HEK293 (cell line): ENCODE measurements around the gene NXN.
"Not testable (repeated sequence)": the region's sequence is repeated elsewhere in the genome, so short reads cannot be mapped to it uniquely, and the experiment has no call there.

Experiments
- CTCF ChIA-PET: fragments of 350-600 bp; formaldehyde crosslinking; extraction: SDS; loops from one replicate; lab custom pipeline; 2021; ENCODE audit warnings: antibody characterized with exemption; lab: Yijun Ruan, JAX
- POLR2A ChIA-PET: fragments of 300-600 bp; formaldehyde crosslinking; extraction: SDS; loops from one replicate; lab custom pipeline; 2020; ENCODE audit warnings: antibody characterized with exemption, inconsistent platforms; lab: Yijun Ruan, JAX
- H3K27ac ChIP-seq: fragments of 200-500 bp; sonication (Bioruptor generic); 2 replicates; pipeline ENCODE4 v1.5.1; 2014; ENCODE audit warnings: low read depth, low read length, control low read depth, inconsistent platforms; ENCODE audit errors: extremely low read depth
- H3K36me3 ChIP-seq, 2 experiments: fragments of 200-500 bp in 1 of 2; sonication (Bioruptor generic) in 1 of 2; 1 replicate in 1 of 2; 2 replicates in 1 of 2; pipeline ENCODE4 v1.5.1; 2014 to 2017; ENCODE audit warnings: inconsistent platforms in 2 of 2, low read length in 2 of 2; ENCODE audit not compliant: control insufficient read depth in 2 of 2, insufficient read depth in 1 of 2
- H3K4me1 ChIP-seq: fragments of 200-500 bp; sonication (Bioruptor generic); 2 replicates; pipeline ENCODE4 v1.5.1; 2014; ENCODE audit warnings: mild to moderate bottlenecking, low read length, inconsistent platforms; ENCODE audit not compliant: control insufficient read depth, insufficient read depth
- H3K4me3 ChIP-seq: 2 replicates; pipeline ENCODE4 v1.5.1; 2011; ENCODE audit warnings: low read depth, mild to moderate bottlenecking, control low read depth, low read length, moderate library complexity
- H3K9me3 ChIP-seq: fragments of 200-500 bp; sonication (Bioruptor generic); 2 replicates; pipeline ENCODE4 v1.5.1; 2014; ENCODE audit warnings: low read depth, low read length, inconsistent platforms; ENCODE audit not compliant: control insufficient read depth, insufficient read depth
- BCL11A ChIP-seq: fragments of 450-650 bp; formaldehyde crosslinking; IDR thresholded peaks from 2 replicates; pipeline ENCODE4 v1.5.1; 2016; ENCODE audit warnings: low read depth, missing biosample characterization, missing genetic modification characterization
- ELK4 ChIP-seq: IDR thresholded peaks from 2 replicates; pipeline ENCODE4 v1.6.1; 2011; ENCODE audit warnings: mild to moderate bottlenecking, low read depth, low read length, borderline replicate concordance
- HOXA7 ChIP-seq: sonication (generic); formaldehyde crosslinking; IDR thresholded peaks from 2 replicates; pipeline ENCODE4 v1.8.1; 2022; ENCODE audit warnings: missing genetic modification reagents, borderline replicate concordance
- KLF8 ChIP-seq: fragments of 450-650 bp; formaldehyde crosslinking; IDR thresholded peaks from 2 replicates; pipeline ENCODE4 v1.5.1; 2016; ENCODE audit warnings: missing biosample characterization, missing genetic modification characterization
- PRDM4 ChIP-seq: fragments of 450-650 bp; formaldehyde crosslinking; IDR thresholded peaks from 2 replicates; pipeline ENCODE4 v1.5.1; 2017; ENCODE audit warnings: missing biosample characterization, missing genetic modification characterization
- ZBTB1 ChIP-seq: fragments of 450-650 bp; formaldehyde crosslinking; IDR thresholded peaks from 2 replicates; pipeline ENCODE4 v1.5.1; 2016; ENCODE audit warnings: missing biosample characterization, missing genetic modification characterization
- ZBTB21 ChIP-seq: fragments of 450-650 bp; formaldehyde crosslinking; IDR thresholded peaks from 2 replicates; pipeline ENCODE4 v1.5.1; 2017; ENCODE audit warnings: missing biosample characterization, missing genetic modification characterization
- ZBTB8A ChIP-seq: fragments of 450-650 bp; formaldehyde crosslinking; IDR thresholded peaks from 2 replicates; pipeline ENCODE4 v1.5.1; 2016; ENCODE audit warnings: missing biosample characterization, missing genetic modification characterization
- ZFP41 ChIP-seq: fragments of 450-650 bp; formaldehyde crosslinking; IDR thresholded peaks from 2 replicates; pipeline ENCODE4 v1.5.1; 2016; ENCODE audit warnings: missing biosample characterization, missing genetic modification characterization, borderline replicate concordance
- ZIC2 ChIP-seq: fragments of 450-650 bp; formaldehyde crosslinking; IDR thresholded peaks from 2 replicates; pipeline ENCODE4 v1.5.1; 2016; ENCODE audit warnings: missing biosample characterization, missing genetic modification characterization
- ZNF10 ChIP-seq: fragments of 450-650 bp; formaldehyde crosslinking; IDR thresholded peaks from 2 replicates; pipeline ENCODE4 v1.5.1; 2017; ENCODE audit warnings: missing biosample characterization, missing genetic modification characterization
- ZNF214 ChIP-seq: fragments of 450-650 bp; formaldehyde crosslinking; IDR thresholded peaks from 2 replicates; pipeline ENCODE4 v1.5.1; 2017; ENCODE audit warnings: missing biosample characterization, mild to moderate bottlenecking, missing genetic modification characterization, borderline replicate concordance
- ZNF366 ChIP-seq: fragments of 450-650 bp; formaldehyde crosslinking; conservative IDR thresholded peaks from 2 replicates; pipeline ENCODE4 v1.5.1; 2016; ENCODE audit warnings: missing biosample characterization, missing genetic modification characterization
- ZNF404 ChIP-seq: fragments of 450-650 bp; formaldehyde crosslinking; IDR thresholded peaks from 2 replicates; pipeline ENCODE4 v1.5.1; 2017; ENCODE audit warnings: missing biosample characterization, missing genetic modification characterization
- ZNF548 ChIP-seq: fragments of 450-650 bp; formaldehyde crosslinking; IDR thresholded peaks from 2 replicates; pipeline ENCODE4 v1.5.1; 2016; ENCODE audit warnings: missing biosample characterization, missing genetic modification characterization
- ZNF558 ChIP-seq: fragments of 450-650 bp; formaldehyde crosslinking; IDR thresholded peaks from 2 replicates; pipeline ENCODE4 v1.5.1; 2016; ENCODE audit warnings: missing biosample characterization, missing genetic modification characterization
- ZNF571 ChIP-seq: fragments of 450-650 bp; formaldehyde crosslinking; IDR thresholded peaks from 2 replicates; pipeline ENCODE4 v1.5.0; 2017; ENCODE audit warnings: missing biosample characterization, missing genetic modification characterization
- ZNF585B ChIP-seq: fragments of 450-650 bp; formaldehyde crosslinking; IDR thresholded peaks from 2 replicates; pipeline ENCODE4 v1.5.1; 2016; ENCODE audit warnings: missing biosample characterization, missing genetic modification characterization
- ZNF624 ChIP-seq: fragments of 450-650 bp; formaldehyde crosslinking; IDR thresholded peaks from 2 replicates; pipeline ENCODE4 v1.5.1; 2017; ENCODE audit warnings: missing biosample characterization, missing genetic modification characterization
- ZNF701 ChIP-seq: fragments of 450-650 bp; formaldehyde crosslinking; IDR thresholded peaks from 2 replicates; pipeline ENCODE4 v1.5.1; 2016; ENCODE audit warnings: missing biosample characterization, missing genetic modification characterization
- ZNF747 ChIP-seq: fragments of 450-650 bp; formaldehyde crosslinking; IDR thresholded peaks from 2 replicates; pipeline ENCODE4 v1.5.1; 2016; ENCODE audit warnings: missing biosample characterization, missing genetic modification characterization
- ZSCAN23 ChIP-seq: fragments of 450-650 bp; formaldehyde crosslinking; IDR thresholded peaks from 2 replicates; pipeline ENCODE4 v1.5.1; 2016; ENCODE audit warnings: missing biosample characterization, missing genetic modification characterization
- TF ChIP-seq, protein P1 (sequence below): fragments of 450-650 bp; formaldehyde crosslinking; IDR thresholded peaks from 2 replicates; pipeline ENCODE4 v1.5.1; 2017; ENCODE audit warnings: missing biosample characterization, missing genetic modification characterization
- TF ChIP-seq, protein P2 (sequence below): fragments of 450-650 bp; formaldehyde crosslinking; IDR thresholded peaks from 2 replicates; pipeline ENCODE4 v1.5.1; 2016; ENCODE audit warnings: missing biosample characterization, missing genetic modification characterization, borderline replicate concordance

Gene NXN

GRCh38 chr17:995324-995723 lies 15.7 kb upstream of the NXN start:
- POLR2A ChIA-PET, H3K27ac ChIP-seq, H3K9me3 ChIP-seq, H3K4me3 ChIP-seq: not testable (repeated sequence)
- Histone ChIP-seq H3K4me1 (peaks cover 10% of the 10 kb centered on the region), H3K36me3 (peaks cover 10 to 20% of the 10 kb centered on the region in 2 experiments)
- 0 out of 2 replicates have a peak, but pooled peaks have one; percentile 0 for TF ChIP-seq ZNF585B (tag by site-specific recombination)
- CTCF ChIA-PET, result interaction anchor here (0.6 to 3.3 kb wide), 9 partner anchors 15 to 687 kb away, joined by 3 to 24 read pairs (median 9); partner anchors contain the start of gene NXN

GRCh38 chr17:992933-993332 lies 13.4 kb upstream of the NXN start:
- no peaks in the 10 kb centered on the region for H3K9me3 ChIP-seq
- no peaks in the 10 kb centered on the region for H3K36me3 ChIP-seq
- ChIA-PET POLR2A (interaction anchor here (1.2 kb wide), 1 partner anchor 211 kb away, joined by 3 read pairs; the partner anchor contains the start of genes GLOD4 and MRM3), CTCF (interaction anchor here (2.2 kb wide), 1 partner anchor 12 kb away, joined by 8 read pairs; no protein-coding TSS in a partner anchor)
- H3K4me1 ChIP-seq, result peaks cover 3% of the 10 kb centered on the region
- TF ChIP-seq ZNF558 (tag by site-specific recombination), result no peak
- no peak for TF ChIP-seq ZBTB8A
- TF ChIP-seq KLF8 (tag by site-specific recombination), result no peak
- TF ChIP-seq ZNF571, result no peak
- TF ChIP-seq ZNF701, result no peak
- peak; percentile 52 for TF ChIP-seq ZIC2 (tag by site-specific recombination)
- no peak for TF ChIP-seq ZNF10 (tag by site-specific recombination)
- no peak for TF ChIP-seq ZNF404 (tag by site-specific recombination)
- no peak for TF ChIP-seq ZNF548 (tag by site-specific recombination)
- H3K4me3 ChIP-seq, result no peak overlapping the region
- no peak overlapping the region for H3K27ac ChIP-seq

DNA sequence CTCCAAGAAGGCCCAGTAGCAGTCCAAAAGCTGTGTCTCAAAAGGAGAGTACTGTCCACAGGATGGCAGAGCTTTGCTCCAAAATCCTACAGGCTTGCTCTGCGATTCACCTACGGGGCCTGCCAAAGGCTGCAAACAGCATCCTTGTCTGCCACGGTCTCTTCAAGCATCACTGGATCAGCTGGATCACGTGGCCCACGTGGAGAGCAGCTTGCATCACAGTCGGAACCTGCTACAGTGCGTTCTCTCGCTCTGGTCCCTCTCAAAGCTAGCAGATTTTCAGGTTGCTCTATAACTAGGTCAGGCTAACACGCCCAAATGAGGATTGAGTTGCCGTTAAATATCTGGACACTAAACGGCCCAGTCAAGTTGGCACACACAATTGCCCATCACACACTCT lies 9.0 kb upstream of the NXN start:
- H3K27ac ChIP-seq, result no peak overlapping the region
- TF ChIP-seq BCL11A (tag by site-specific recombination) (no peak), ZSCAN23 (tag by site-specific recombination) (no peak), ZNF624 (no peak), ZNF747 (tag by site-specific recombination) (no peak), ZBTB8A (no peak), PRDM4 (tag by site-specific recombination) (no peak), ZNF366 (tag by site-specific recombination) (no peak)
- no peaks in the 10 kb centered on the region for H3K36me3 ChIP-seq
- ChIA-PET CTCF (interaction anchor here (0.5 kb wide), 1 partner anchor 468 kb away, joined by 3 read pairs; no protein-coding TSS in a partner anchor), POLR2A (no interaction called here)
- no peak overlapping the region for H3K4me3 ChIP-seq
- H3K9me3 ChIP-seq, result no peaks in the 10 kb centered on the region
- H3K4me1 ChIP-seq, result no peaks in the 10 kb centered on the region

DNA sequence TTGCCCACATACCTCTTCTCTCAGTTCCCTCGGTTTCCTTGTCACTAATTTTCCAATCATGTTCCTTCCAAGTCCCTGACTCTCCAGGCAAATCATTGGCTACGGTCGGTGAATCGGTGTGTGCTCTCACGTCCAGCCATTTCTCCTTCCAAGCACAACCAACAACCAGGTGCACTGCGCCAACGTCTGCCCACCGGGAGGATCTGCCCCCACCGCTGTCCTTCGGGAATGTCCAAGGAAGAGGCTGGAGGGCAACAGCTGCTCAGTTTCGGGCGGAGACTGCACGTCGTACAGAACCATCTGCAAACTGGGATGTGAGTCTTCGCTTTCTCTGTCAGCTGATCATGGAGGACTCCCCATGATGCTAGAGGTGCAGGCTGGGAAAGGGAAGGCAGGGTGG lies 8.4 kb upstream of the NXN start:
- no peaks in the 10 kb centered on the region for H3K9me3 ChIP-seq
- H3K4me1 ChIP-seq, result no peaks in the 10 kb centered on the region
- no peak overlapping the region for H3K4me3 ChIP-seq
- no peaks in the 10 kb centered on the region for H3K36me3 ChIP-seq
- no peak overlapping the region for H3K27ac ChIP-seq
- ChIA-PET POLR2A (no interaction called here), CTCF (interaction anchor here (0.5 kb wide), 3 partner anchors 88 to 778 kb away, joined by 3 read pairs; no protein-coding TSS in a partner anchor)
- TF ChIP-seq ZNF214 (tag by site-specific recombination) (no peak), ZBTB21 (no peak), ZFP41 (tag by site-specific recombination) (no peak), HOXA7 (CRISPR knock-in tag) (no peak), ELK4 (no peak), ZBTB1 (no peak)
- TF ChIP-seq, protein P1, sequence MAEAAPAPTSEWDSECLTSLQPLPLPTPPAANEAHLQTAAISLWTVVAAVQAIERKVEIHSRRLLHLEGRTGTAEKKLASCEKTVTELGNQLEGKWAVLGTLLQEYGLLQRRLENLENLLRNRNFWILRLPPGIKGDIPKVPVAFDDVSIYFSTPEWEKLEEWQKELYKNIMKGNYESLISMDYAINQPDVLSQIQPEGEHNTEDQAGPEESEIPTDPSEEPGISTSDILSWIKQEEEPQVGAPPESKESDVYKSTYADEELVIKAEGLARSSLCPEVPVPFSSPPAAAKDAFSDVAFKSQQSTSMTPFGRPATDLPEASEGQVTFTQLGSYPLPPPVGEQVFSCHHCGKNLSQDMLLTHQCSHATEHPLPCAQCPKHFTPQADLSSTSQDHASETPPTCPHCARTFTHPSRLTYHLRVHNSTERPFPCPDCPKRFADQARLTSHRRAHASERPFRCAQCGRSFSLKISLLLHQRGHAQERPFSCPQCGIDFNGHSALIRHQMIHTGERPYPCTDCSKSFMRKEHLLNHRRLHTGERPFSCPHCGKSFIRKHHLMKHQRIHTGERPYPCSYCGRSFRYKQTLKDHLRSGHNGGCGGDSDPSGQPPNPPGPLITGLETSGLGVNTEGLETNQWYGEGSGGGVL (tag by site-specific recombination), result no peak
- TF ChIP-seq, protein P2, sequence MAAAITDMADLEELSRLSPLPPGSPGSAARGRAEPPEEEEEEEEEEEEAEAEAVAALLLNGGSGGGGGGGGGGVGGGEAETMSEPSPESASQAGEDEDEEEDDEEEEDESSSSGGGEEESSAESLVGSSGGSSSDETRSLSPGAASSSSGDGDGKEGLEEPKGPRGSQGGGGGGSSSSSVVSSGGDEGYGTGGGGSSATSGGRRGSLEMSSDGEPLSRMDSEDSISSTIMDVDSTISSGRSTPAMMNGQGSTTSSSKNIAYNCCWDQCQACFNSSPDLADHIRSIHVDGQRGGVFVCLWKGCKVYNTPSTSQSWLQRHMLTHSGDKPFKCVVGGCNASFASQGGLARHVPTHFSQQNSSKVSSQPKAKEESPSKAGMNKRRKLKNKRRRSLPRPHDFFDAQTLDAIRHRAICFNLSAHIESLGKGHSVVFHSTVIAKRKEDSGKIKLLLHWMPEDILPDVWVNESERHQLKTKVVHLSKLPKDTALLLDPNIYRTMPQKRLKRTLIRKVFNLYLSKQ (tag by site-specific recombination), result no peak
